NB4 (cell line): ENCODE data around the gene NNMT.

Source experiments
- CTCF ChIP-seq: IDR thresholded peaks from one replicate; pipeline ENCODE4 v1.5.1; 2012; ENCODE audit warnings: low read depth, low read length
- MAX ChIP-seq: IDR thresholded peaks from 2 replicates; pipeline ENCODE4 v1.6.1; 2011; ENCODE audit warnings: low read depth, low read length
- MYC ChIP-seq: IDR thresholded peaks from 2 replicates; pipeline ENCODE4 v1.6.1; 2011; ENCODE audit warnings: low read depth, low read length
- POLR2A ChIP-seq: IDR thresholded peaks from 2 replicates; pipeline ENCODE4 v1.6.1; 2011; ENCODE audit warnings: mild to moderate bottlenecking; ENCODE audit not compliant: insufficient read length; ENCODE audit errors: extremely low read depth

- TF ChIP-seq CTCF (no peak), POLR2A (no peak), MAX (no peak), MYC (no peak)
These were observed 49.5 kb downstream of the NNMT start for GRCh38 chr11:114345575-114346222.
